Liver (tissue), 9 donors: ENCODE results near the gene CTNNA2. TPM values are rescaled to one million over a fixed set of nuclear protein-coding genes. Genes with fewer than 3 reads are reported as not detected.

Source experiments
- DNase-seq: peaks from one replicate; pipeline ENCODE4 v3.0.0-alpha.2; 2017; ENCODE audit warnings: low spot score
- H3K27ac ChIP-seq, 2 donors: one replicate each; pipeline ENCODE4 v1.7.0; 2013; ENCODE audit warnings: inconsistent platforms in 2 of 2, low read length in 2 of 2, control low read depth in 1 of 2, low read depth in 1 of 2, mild to moderate bottlenecking in 1 of 2
- H3K27me3 ChIP-seq, 4 donors: one replicate each; pipeline versions ENCODE4 v1.6.1 to v1.7.0; 2013; ENCODE audit warnings: low read length in 3 of 4, inconsistent platforms in 1 of 4, mild to moderate bottlenecking in 1 of 4, moderate library complexity in 1 of 4; ENCODE audit not compliant: control insufficient read depth in 4 of 4, insufficient read depth in 4 of 4
- H3K36me3 ChIP-seq, 4 donors: one replicate each; pipeline versions ENCODE4 v1.6.1 to v1.7.0; 2013; ENCODE audit warnings: low read length in 3 of 4, mild to moderate bottlenecking in 3 of 4, low read depth in 1 of 4, moderate library complexity in 1 of 4; ENCODE audit not compliant: control insufficient read depth in 4 of 4, insufficient read depth in 3 of 4
- H3K4me1 ChIP-seq, 4 donors: one replicate each; pipeline versions ENCODE4 v1.6.1 to v1.7.0; 2013; ENCODE audit warnings: low read length in 3 of 4, mild to moderate bottlenecking in 3 of 4, moderate library complexity in 1 of 4; ENCODE audit not compliant: control insufficient read depth in 4 of 4, insufficient read depth in 4 of 4
- H3K4me3 ChIP-seq, 3 donors: one replicate each; pipeline versions ENCODE4 v1.6.1 to v1.7.0; 2013; ENCODE audit warnings: low read length in 3 of 3, control low read depth in 1 of 3, low read depth in 1 of 3, mild to moderate bottlenecking in 1 of 3
- H3K9ac ChIP-seq, 2 donors: one replicate each; pipeline ENCODE4 v1.7.0; 2013; ENCODE audit warnings: low read length in 2 of 2, mild to moderate bottlenecking in 2 of 2, moderate library complexity in 2 of 2, control low read depth in 1 of 2, low read depth in 1 of 2
- H3K9me3 ChIP-seq, 4 donors: one replicate each; pipeline versions ENCODE4 v1.6.1 to v1.7.0; 2013; ENCODE audit warnings: low read length in 3 of 4; ENCODE audit not compliant: control insufficient read depth in 4 of 4
- ATF3 ChIP-seq: IDR thresholded peaks from 2 replicates; pipeline ENCODE4 v1.6.1; 2016; ENCODE audit warnings: antibody characterized with exemption
- EGR1 ChIP-seq, 2 donors: IDR thresholded peaks; 2 replicates each; pipeline ENCODE4 v1.6.1; 2016 to 2018; ENCODE audit warnings: antibody characterized with exemption in 2 of 2, low read depth in 2 of 2
- FOXA1 ChIP-seq: IDR thresholded peaks from 2 replicates; pipeline ENCODE4 v1.6.1; 2016; ENCODE audit warnings: antibody characterized with exemption
- FOXA2 ChIP-seq: IDR thresholded peaks from 2 replicates; pipeline ENCODE4 v1.6.1; 2016; ENCODE audit warnings: antibody characterized with exemption
- GABPA ChIP-seq, 2 donors: IDR thresholded peaks in 1 of 2; conservative IDR thresholded peaks in 1 of 2; 2 replicates each; pipeline ENCODE4 v1.6.1; 2016; ENCODE audit warnings: antibody characterized with exemption in 2 of 2, mild to moderate bottlenecking in 1 of 2, moderate library complexity in 1 of 2
- HNF4A ChIP-seq, 2 donors: conservative IDR thresholded peaks; 2 replicates each; pipeline ENCODE4 v1.6.1; 2016; ENCODE audit warnings: antibody characterized with exemption in 2 of 2, mild to moderate bottlenecking in 2 of 2
- HNF4G ChIP-seq: IDR thresholded peaks from 2 replicates; pipeline ENCODE4 v1.6.1; 2016; ENCODE audit warnings: antibody characterized with exemption
- JUND ChIP-seq, 2 donors: IDR thresholded peaks; 2 replicates each; pipeline ENCODE4 v1.6.1; 2016; ENCODE audit warnings: antibody characterized with exemption in 2 of 2
- MAX ChIP-seq: IDR thresholded peaks from 2 replicates; pipeline ENCODE4 v1.6.1; 2016; ENCODE audit warnings: antibody characterized with exemption
- NR2F2 ChIP-seq: IDR thresholded peaks from 2 replicates; pipeline ENCODE4 v1.6.1; 2016; ENCODE audit warnings: antibody characterized with exemption
- RAD21 ChIP-seq, 2 donors: IDR thresholded peaks; 2 replicates each; pipeline ENCODE4 v1.6.1; 2016; ENCODE audit warnings: antibody characterized with exemption in 2 of 2, mild to moderate bottlenecking in 2 of 2
- RXRA ChIP-seq, 2 donors: IDR thresholded peaks; 2 replicates each; pipeline ENCODE4 v1.6.1; 2017 to 2018; ENCODE audit warnings: antibody characterized with exemption in 2 of 2, mild to moderate bottlenecking in 1 of 2
- SP1 ChIP-seq: IDR thresholded peaks from 2 replicates; pipeline ENCODE4 v1.6.1; 2018; ENCODE audit warnings: antibody characterized with exemption, mild to moderate bottlenecking
- TAF1 ChIP-seq: conservative IDR thresholded peaks from 2 replicates; pipeline ENCODE4 v1.6.1; 2016; ENCODE audit warnings: antibody characterized with exemption, mild to moderate bottlenecking
- YY1 ChIP-seq: IDR thresholded peaks from 2 replicates; pipeline ENCODE4 v1.6.1; 2016; ENCODE audit warnings: antibody characterized with exemption, mild to moderate bottlenecking
- whole genome bisulfite sequencing: extraction: QIAGEN DNeasy Blood & Tissue Kit; methylation state at CpG from one replicate; pipeline ENCODE4 v1.1.7; 2013; 5-methylcytosine and 5-hydroxymethylcytosine counted together
- polyA plus RNA-seq, 2 donors: library from polyadenylated mRNA; stranded (reverse) in 1 of 2; unstranded in 1 of 2; fragments of 200-250 nt in 1 of 2; fragments of >200 nt in 1 of 2; fragmentation: Nextera tagmentation in 1 of 2; extraction: Ambion mirVana in 1 of 2; gene quantifications; one replicate each; pipeline versions ENCODE4 v1.2.1 to v1.2.3, GENCODE V29; 2013 to 2015
- total RNA-seq, 2 donors: library from RNA; depleted of rRNA; stranded (reverse); fragments of >200 nt; gene quantifications; one replicate each; pipeline ENCODE4 v1.2.3, GENCODE V29; 2014
- TF ChIP-seq, protein P1 (sequence below): fragments of 150-350 bp; IDR thresholded peaks from 2 replicates; pipeline ENCODE4 v1.5.1; 2017; ENCODE audit warnings: improper control_type of control experiment, low read depth, low read length; ENCODE audit not compliant: missing input control
- TF ChIP-seq, protein P2 (sequence below): IDR thresholded peaks from 2 replicates; pipeline ENCODE4 v1.6.1; 2016; ENCODE audit warnings: antibody characterized with exemption
- donor health status: healthy.
- donor health status: healthy.
- donor health status: healthy.
- donor health status: healthy.
- donor health status: healthy.

CTNNA2 gene
- total and polyA plus RNA-seq, 4 donors, result 0.05 TPM; not detected in 3

GRCh38 chr2:79715338-79715737 is 202.5 kb downstream of the CTNNA2 start:
- WGBS, result 72% methylated on average over 1 of the region's 1 CpG
- no peak for DNase-seq
- H3K27me3 ChIP-seq, result no peaks in the 10 kb centered on the region
- no peak overlapping the region for H3K4me3 ChIP-seq
- H3K4me1 ChIP-seq, result no peaks in the 10 kb centered on the region
- H3K9ac ChIP-seq, result no peak overlapping the region
- H3K27ac ChIP-seq, result no peak overlapping the region
- H3K36me3 ChIP-seq, result no peaks in the 10 kb centered on the region
- TF ChIP-seq FOXA1, result no peak
- no peak for TF ChIP-seq GABPA (IDR thresholded peaks at IDR 0.05 in 1 of 2, conservative IDR thresholded peaks at IDR 0.05 in 1 of 2)
- TF ChIP-seq HNF4G, result no peak
- no peaks in the 10 kb centered on the region for H3K9me3 ChIP-seq

DNA sequence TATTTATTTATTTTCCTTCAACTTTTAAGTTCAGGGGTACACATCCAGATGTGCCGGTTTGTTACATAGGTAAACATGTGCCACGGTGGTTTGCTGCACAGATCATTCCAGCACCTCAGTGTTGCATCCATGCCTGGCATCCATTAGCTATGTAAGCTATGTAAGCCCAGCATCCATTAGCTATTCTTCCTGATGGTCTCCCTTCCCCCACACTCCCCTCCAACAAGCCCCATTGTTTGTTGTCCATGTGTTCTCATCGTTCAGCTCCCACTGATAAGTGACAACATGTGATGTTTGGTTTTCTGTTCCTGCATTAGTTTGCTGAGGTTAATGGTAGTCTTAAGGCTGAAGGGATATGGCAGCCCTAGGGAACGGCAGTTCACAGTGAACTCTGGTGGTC is 203.4 kb downstream of the CTNNA2 start:
- no peak for TF ChIP-seq ATF3
- no peak for TF ChIP-seq GABPA (IDR thresholded peaks at IDR 0.05 in 1 of 2, conservative IDR thresholded peaks at IDR 0.05 in 1 of 2)
- no peak for TF ChIP-seq EGR1 (IDR thresholded peaks at IDR 0.05; ENCODE audit: low read depth in 2 of 2)
- no peak for TF ChIP-seq FOXA1
- no peak for TF ChIP-seq HNF4G
- TF ChIP-seq, protein P1, sequence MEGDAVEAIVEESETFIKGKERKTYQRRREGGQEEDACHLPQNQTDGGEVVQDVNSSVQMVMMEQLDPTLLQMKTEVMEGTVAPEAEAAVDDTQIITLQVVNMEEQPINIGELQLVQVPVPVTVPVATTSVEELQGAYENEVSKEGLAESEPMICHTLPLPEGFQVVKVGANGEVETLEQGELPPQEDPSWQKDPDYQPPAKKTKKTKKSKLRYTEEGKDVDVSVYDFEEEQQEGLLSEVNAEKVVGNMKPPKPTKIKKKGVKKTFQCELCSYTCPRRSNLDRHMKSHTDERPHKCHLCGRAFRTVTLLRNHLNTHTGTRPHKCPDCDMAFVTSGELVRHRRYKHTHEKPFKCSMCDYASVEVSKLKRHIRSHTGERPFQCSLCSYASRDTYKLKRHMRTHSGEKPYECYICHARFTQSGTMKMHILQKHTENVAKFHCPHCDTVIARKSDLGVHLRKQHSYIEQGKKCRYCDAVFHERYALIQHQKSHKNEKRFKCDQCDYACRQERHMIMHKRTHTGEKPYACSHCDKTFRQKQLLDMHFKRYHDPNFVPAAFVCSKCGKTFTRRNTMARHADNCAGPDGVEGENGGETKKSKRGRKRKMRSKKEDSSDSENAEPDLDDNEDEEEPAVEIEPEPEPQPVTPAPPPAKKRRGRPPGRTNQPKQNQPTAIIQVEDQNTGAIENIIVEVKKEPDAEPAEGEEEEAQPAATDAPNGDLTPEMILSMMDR, result no peak
- TF ChIP-seq FOXA2, result no peak
- no peak for TF ChIP-seq JUND (IDR thresholded peaks at IDR 0.05)
- TF ChIP-seq TAF1, result no peak
- TF ChIP-seq, protein P2, sequence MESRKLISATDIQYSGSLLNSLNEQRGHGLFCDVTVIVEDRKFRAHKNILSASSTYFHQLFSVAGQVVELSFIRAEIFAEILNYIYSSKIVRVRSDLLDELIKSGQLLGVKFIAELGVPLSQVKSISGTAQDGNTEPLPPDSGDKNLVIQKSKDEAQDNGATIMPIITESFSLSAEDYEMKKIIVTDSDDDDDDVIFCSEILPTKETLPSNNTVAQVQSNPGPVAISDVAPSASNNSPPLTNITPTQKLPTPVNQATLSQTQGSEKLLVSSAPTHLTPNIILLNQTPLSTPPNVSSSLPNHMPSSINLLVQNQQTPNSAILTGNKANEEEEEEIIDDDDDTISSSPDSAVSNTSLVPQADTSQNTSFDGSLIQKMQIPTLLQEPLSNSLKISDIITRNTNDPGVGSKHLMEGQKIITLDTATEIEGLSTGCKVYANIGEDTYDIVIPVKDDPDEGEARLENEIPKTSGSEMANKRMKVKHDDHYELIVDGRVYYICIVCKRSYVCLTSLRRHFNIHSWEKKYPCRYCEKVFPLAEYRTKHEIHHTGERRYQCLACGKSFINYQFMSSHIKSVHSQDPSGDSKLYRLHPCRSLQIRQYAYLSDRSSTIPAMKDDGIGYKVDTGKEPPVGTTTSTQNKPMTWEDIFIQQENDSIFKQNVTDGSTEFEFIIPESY, result no peak
- TF ChIP-seq YY1, result no peak
- no peak for TF ChIP-seq SP1
- TF ChIP-seq RXRA (IDR thresholded peaks at IDR 0.05), result no peak
- no peak for TF ChIP-seq HNF4A (conservative IDR thresholded peaks at IDR 0.05)
- no peak for TF ChIP-seq NR2F2
- Histone ChIP-seq H3K9me3 (no peaks in the 10 kb centered on the region), H3K9ac (no peak overlapping the region), H3K27me3 (no peaks in the 10 kb centered on the region), H3K36me3 (no peaks in the 10 kb centered on the region), H3K4me1 (no peaks in the 10 kb centered on the region), H3K27ac (no peak overlapping the region), H3K4me3 (no peak overlapping the region)
- DNase-seq, result no peak
- WGBS, result 39% methylated on average over 4 of the region's 4 CpGs

DNA sequence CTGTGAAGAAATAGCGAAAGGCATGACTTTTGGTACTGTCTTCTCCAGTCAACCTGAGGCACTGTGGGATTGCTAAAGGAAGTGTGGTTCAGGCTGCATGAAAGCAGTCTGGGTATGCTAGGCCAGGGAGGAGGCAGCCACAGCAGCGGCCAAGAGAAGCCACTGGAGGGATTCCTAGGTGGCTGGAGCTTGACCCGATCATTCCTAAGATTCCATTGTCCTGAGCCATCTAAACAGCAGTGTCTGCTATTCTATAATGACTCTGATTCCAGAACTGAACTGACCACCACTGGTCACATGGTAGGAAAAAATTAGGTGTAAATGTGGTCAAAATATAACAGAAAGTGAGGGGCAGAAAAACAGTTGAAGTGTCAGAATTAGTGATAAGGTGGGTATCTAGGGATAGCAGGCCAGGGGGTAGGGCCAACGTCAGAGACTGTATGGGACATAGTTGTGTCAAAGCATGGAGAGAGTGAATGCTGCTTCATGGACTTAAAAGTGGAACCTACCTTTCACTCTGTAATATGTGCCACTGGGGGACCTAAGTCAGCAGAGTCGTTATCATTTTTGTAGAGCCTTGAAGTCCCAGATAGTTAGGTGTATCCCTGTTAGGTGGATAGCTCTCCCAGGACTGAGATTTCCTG is 204.6 kb downstream of the CTNNA2 start:
- TF ChIP-seq FOXA2 (no peak), FOXA1 (no peak), TAF1 (no peak), RXRA (IDR thresholded peaks at IDR 0.05) (no peak), GABPA (IDR thresholded peaks at IDR 0.05 in 1 of 2, conservative IDR thresholded peaks at IDR 0.05 in 1 of 2) (no peak), JUND (IDR thresholded peaks at IDR 0.05) (no peak), HNF4G (no peak), MAX (no peak), YY1 (no peak), ATF3 (no peak), EGR1 (IDR thresholded peaks at IDR 0.05; ENCODE audit: low read depth in 2 of 2) (no peak), RAD21 (IDR thresholded peaks at IDR 0.05) (no peak)
- Histone ChIP-seq H3K4me1 (no peaks in the 10 kb centered on the region), H3K9ac (no peak overlapping the region), H3K27me3 (no peaks in the 10 kb centered on the region), H3K9me3 (no peaks in the 10 kb centered on the region), H3K27ac (no peak overlapping the region), H3K36me3 (no peaks in the 10 kb centered on the region), H3K4me3 (no peak overlapping the region)
- DNase-seq, result no peak
- 61% methylated on average over 5 of the region's 5 CpGs for WGBS
